ENCODE data around the gene RHNO1. TPM values are rescaled to one million over a fixed set of nuclear protein-coding genes. Genes with fewer than 3 reads are reported as not detected.
A peak's percentile ranks its signal among the peaks of the same experiment; 100 is the strongest.

Gene RHNO1
- total RNA-seq, 1 experiment from 2014 or later = 62.7 TPM

- DNase-seq (ENCODE audit: low read depth) = no peak
These were observed 23.6 kb downstream of the RHNO1 start for GRCh38 chr12:2900642-2901041.

- DNase-seq (ENCODE audit: low read depth) = no peak
These were observed 25.4 kb downstream of the RHNO1 start for GRCh38 chr12:2902272-2902880.

GRCh38 chr12:2904260-2904659, 27.2 kb downstream of the RHNO1 start:
- no peak for DNase-seq (ENCODE audit: low read depth)

- no peak for DNase-seq (ENCODE audit: low read depth)
These were observed 35.2 kb downstream of the RHNO1 start for GRCh38 chr12:2912216-2912575.

GRCh38 chr12:2919249-2919648, 42.2 kb downstream of the RHNO1 start:
- DNase-seq (ENCODE audit: low read depth) = no peak

GRCh38 chr12:2922329-2922728, 45.3 kb downstream of the RHNO1 start:
- peak; percentile 20 for DNase-seq (ENCODE audit: low read depth)

- no peak for DNase-seq (ENCODE audit: low read depth)
These were observed 46.0 kb downstream of the RHNO1 start for GRCh38 chr12:2923057-2923456.

- peak; percentile 64 for DNase-seq (ENCODE audit: low read depth)
These were observed 47.0 kb downstream of the RHNO1 start for GRCh38 chr12:2924019-2924418.

GRCh38 chr12:2925322-2925995, 48.4 kb downstream of the RHNO1 start:
- peak; percentile 23 for DNase-seq (ENCODE audit: low read depth)

- DNase-seq (ENCODE audit: low read depth) = no peak
These were observed 53.8 kb downstream of the RHNO1 start for GRCh38 chr12:2930865-2931264.

- no peak for DNase-seq (ENCODE audit: low read depth)
These were observed 56.6 kb downstream of the RHNO1 start for GRCh38 chr12:2933586-2933985.

- DNase-seq (ENCODE audit: low read depth) = no peak
These were observed 57.3 kb downstream of the RHNO1 start for GRCh38 chr12:2934371-2934770.

- DNase-seq (ENCODE audit: low read depth) = no peak
These were observed 59.3 kb downstream of the RHNO1 start for GRCh38 chr12:2936301-2936700.

GRCh38 chr12:2937500-2937899, 60.5 kb downstream of the RHNO1 start:
- no peak for DNase-seq (ENCODE audit: low read depth)

Other genes with a start within 250 kb of the RHNO1 start
- 50.0 and 55.5 TPM in 2 replicates for gene FKBP4, start 82.3 kb upstream of the RHNO1 start, total RNA-seq (2014; rRNA removed)
- gene ITFG2, start 64.6 kb upstream of the RHNO1 start, total RNA-seq (2014; rRNA removed) = 13.9 and 14.6 TPM in 2 replicates
- not detected in 2 replicates for gene NRIP2, start 42.2 kb upstream of the RHNO1 start, total RNA-seq (2014; rRNA removed)
- not detected in 2 replicates for gene TEX52, start 20.2 kb upstream of the RHNO1 start, total RNA-seq (2014; rRNA removed)
- gene FOXM1, start within 50 bp of the RHNO1 start, total RNA-seq (2014; rRNA removed) = 63.0 and 81.3 TPM in 2 replicates
- gene TULP3, start 13.7 kb downstream of the RHNO1 start, total RNA-seq (2014; rRNA removed) = 29.8 and 38.6 TPM in 2 replicates
- 31.3 and 43.6 TPM in 2 replicates for gene TEAD4, start 82.2 kb downstream of the RHNO1 start, total RNA-seq (2014; rRNA removed)
- gene TSPAN9, start 200.2 kb downstream of the RHNO1 start, total RNA-seq (2014; rRNA removed) = 19.9 and 28.7 TPM in 2 replicates

Measured in LHCN-M2 (cell line).